BLaER1 treated with 17β-estradiol and CSF1 and Interleukin-3, amounts not matched to agents 10 nM and 100 nM (cell line): Measurements from ENCODE around the gene TUBB8B.
A peak's percentile ranks its signal among the peaks of the same experiment; 100 is the strongest.
"Not testable (repeated sequence)": the region's sequence is repeated elsewhere in the genome, so short reads cannot be mapped to it uniquely, and the experiment has no call there.

Experiments used
- H3K27ac ChIP-seq, 11 experiments: shearing (Covaris generic); formaldehyde crosslinking; 2 replicates each; pipeline ENCODE4 v1.8.1; 2022
- H3K27me3 ChIP-seq, 11 experiments: shearing (Covaris generic); formaldehyde crosslinking; 2 replicates each; pipeline ENCODE4 v1.8.1; 2022
- H3K36me3 ChIP-seq, 11 experiments: shearing (Covaris generic); formaldehyde crosslinking; 2 replicates each; pipeline ENCODE4 v1.8.1; 2022
- H3K4me1 ChIP-seq, 10 experiments: shearing (Covaris generic); formaldehyde crosslinking; 2 replicates each; pipeline ENCODE4 v1.8.1; 2022
- H3K4me2 ChIP-seq, 11 experiments: shearing (Covaris generic); formaldehyde crosslinking; 2 replicates each; pipeline ENCODE4 v1.8.1; 2022
- H3K4me3 ChIP-seq, 10 experiments: shearing (Covaris generic); formaldehyde crosslinking; 2 replicates each; pipeline ENCODE4 v1.8.1; 2022
- H3K9ac ChIP-seq, 11 experiments: shearing (Covaris generic); formaldehyde crosslinking; 2 replicates each; pipeline ENCODE4 v1.8.1; 2022
- H3K9me3 ChIP-seq, 11 experiments: shearing (Covaris generic); formaldehyde crosslinking; replicated peaks in 1 of 11; 2 replicates each; pipeline ENCODE4 v1.8.1; 2022
- H4K20me1 ChIP-seq, 11 experiments: shearing (Covaris generic); formaldehyde crosslinking; 2 replicates each; pipeline ENCODE4 v1.8.1; 2022

Gene TUBB8B

GRCh38 chr18:49176-49665 is at the start of gene TUBB8B:
Gene TUBB8B (minus strand): TSS chr18:49615. CDS start chr18:49557, 58 bp downstream.
- H3K9me3 ChIP-seq, H3K36me3 ChIP-seq, H3K27ac ChIP-seq, H4K20me1 ChIP-seq, H3K27me3 ChIP-seq, H3K4me3 ChIP-seq, H3K9ac ChIP-seq, H3K4me2 ChIP-seq, H3K4me1 ChIP-seq: not testable (repeated sequence)

- not testable (repeated sequence) for H3K4me2 ChIP-seq, H3K4me1 ChIP-seq, H3K36me3 ChIP-seq, H4K20me1 ChIP-seq, H3K27me3 ChIP-seq, H3K4me3 ChIP-seq, H3K9me3 ChIP-seq, H3K27ac ChIP-seq, H3K9ac ChIP-seq
These were observed 48.0 kb upstream of the TUBB8B start for GRCh38 chr18:97252-97914.

- H3K27ac ChIP-seq, H3K9ac ChIP-seq, H3K4me3 ChIP-seq, H3K27me3 ChIP-seq, H3K4me1 ChIP-seq, H4K20me1 ChIP-seq, H3K4me2 ChIP-seq, H3K36me3 ChIP-seq, H3K9me3 ChIP-seq: not testable (repeated sequence)
These were observed 47.3 kb upstream of the TUBB8B start for GRCh38 chr18:96767-97131.

- H3K9ac ChIP-seq, H3K36me3 ChIP-seq, H3K4me1 ChIP-seq, H3K27ac ChIP-seq, H3K4me3 ChIP-seq, H4K20me1 ChIP-seq, H3K27me3 ChIP-seq, H3K9me3 ChIP-seq, H3K4me2 ChIP-seq: not testable (repeated sequence)
These were observed 46.8 kb upstream of the TUBB8B start for GRCh38 chr18:96101-96766.

GRCh38 chr18:95580-95979 is 46.2 kb upstream of the TUBB8B start:
- H3K27ac ChIP-seq, H3K9ac ChIP-seq, H3K9me3 ChIP-seq, H3K4me1 ChIP-seq, H3K4me2 ChIP-seq, H3K27me3 ChIP-seq, H3K4me3 ChIP-seq, H3K36me3 ChIP-seq, H4K20me1 ChIP-seq: not testable (repeated sequence)

- H3K9me3 ChIP-seq = not testable (repeated sequence)
These were observed 44.5 kb upstream of the TUBB8B start for GRCh38 chr18:93897-94408.

GRCh38 chr18:91561-91960 is 42.1 kb upstream of the TUBB8B start:
- H3K4me3 ChIP-seq, H3K9ac ChIP-seq, H4K20me1 ChIP-seq, H3K27ac ChIP-seq, H3K36me3 ChIP-seq, H3K9me3 ChIP-seq, H3K4me2 ChIP-seq, H3K27me3 ChIP-seq: not testable (repeated sequence)
- peaks cover 0 to 15% (median 12%) of the 10 kb centered on the region in 10 experiments; a peak in 11 of 20 replicates for H3K4me1 ChIP-seq

More at GRCh38 chr18:93897-94408, 44.5 kb upstream of the TUBB8B start:
- H3K9ac ChIP-seq, H3K27me3 ChIP-seq, H3K4me1 ChIP-seq, H3K4me2 ChIP-seq, H3K4me3 ChIP-seq, H3K36me3 ChIP-seq, H4K20me1 ChIP-seq, H3K27ac ChIP-seq: not testable (repeated sequence)

DNA sequence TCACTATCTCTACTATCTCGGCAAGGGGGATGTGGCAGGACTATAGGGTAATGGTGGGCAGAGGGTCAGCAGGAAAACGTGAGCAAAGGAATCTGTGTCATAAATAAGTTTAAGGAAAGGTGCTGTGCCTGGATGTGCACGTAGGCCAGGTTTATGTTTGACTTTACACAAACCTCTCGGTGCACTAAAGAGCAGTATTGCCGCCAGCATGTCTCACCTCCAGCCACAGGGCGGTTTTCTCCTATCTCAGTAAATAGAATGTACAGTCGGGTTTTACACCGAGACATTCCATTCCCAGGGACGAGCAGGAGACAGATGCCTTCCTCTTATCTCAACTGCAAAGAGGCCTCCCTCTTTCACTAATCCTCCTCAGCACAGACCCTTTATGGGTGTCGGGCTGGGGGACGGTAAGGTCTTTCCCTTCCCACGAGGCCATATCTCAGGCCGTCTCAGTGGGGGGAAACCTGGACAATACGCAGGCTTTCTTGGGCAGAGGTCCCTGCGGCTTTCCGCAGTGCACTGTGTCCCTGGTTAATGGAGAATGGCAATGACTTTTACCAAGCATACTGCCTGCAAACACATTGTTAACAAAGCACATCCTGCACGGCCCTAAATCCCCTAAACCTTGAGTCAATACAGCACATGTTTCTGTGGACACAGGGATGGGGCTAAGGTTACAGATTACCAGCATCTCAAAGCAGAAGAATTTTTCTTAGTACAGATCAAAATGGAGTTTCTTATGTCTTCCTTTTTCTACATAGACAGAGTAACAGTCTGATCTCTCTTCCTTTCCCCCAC is 41.2 kb upstream of the TUBB8B start:
- not testable (repeated sequence) for H3K9me3 ChIP-seq, H3K36me3 ChIP-seq, H3K4me3 ChIP-seq, H4K20me1 ChIP-seq, H3K9ac ChIP-seq, H3K27ac ChIP-seq, H3K27me3 ChIP-seq, H3K4me2 ChIP-seq
- H3K4me1 ChIP-seq = peaks cover 0 to 15% (median 12%) of the 10 kb centered on the region in 10 experiments; a peak in 11 of 20 replicates

- H3K4me2 ChIP-seq = peak overlapping the region in 6 of 11 experiments; percentile 20 to 66 (median 52); a peak in 11 of 22 replicates
- H3K9ac ChIP-seq, H3K9me3 ChIP-seq, H3K4me3 ChIP-seq, H3K27me3 ChIP-seq, H4K20me1 ChIP-seq, H3K36me3 ChIP-seq: not testable (repeated sequence)
- peak overlapping the region in 1 of 11 experiments; percentile 35; a peak in 1 of 22 replicates for H3K27ac ChIP-seq
- peaks cover 0 to 15% (median 12%) of the 10 kb centered on the region in 10 experiments; a peak in 11 of 20 replicates for H3K4me1 ChIP-seq
These were observed 39.7 kb upstream of the TUBB8B start for GRCh38 chr18:89124-89523.

DNA sequence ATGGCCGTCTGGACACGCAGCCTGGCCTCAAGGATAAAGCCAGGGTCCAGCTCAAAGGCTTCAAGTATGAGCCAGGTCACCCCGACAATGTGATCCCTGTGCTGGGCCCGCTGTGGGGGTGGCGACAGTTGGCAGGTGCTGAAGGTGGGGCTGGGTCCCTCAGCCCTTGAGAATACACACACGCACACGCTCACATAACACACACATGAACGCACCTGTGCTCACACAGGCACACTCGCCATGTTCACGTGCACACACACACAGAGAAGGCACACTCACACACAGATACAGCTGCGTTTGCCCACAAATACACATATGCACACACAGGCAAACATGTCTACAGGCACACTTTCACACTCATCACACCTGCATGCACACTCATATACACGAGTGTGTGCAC is 35.4 kb upstream of the TUBB8B start:
- H3K4me1 ChIP-seq = peaks cover 0 to 19% (median 12%) of the 10 kb centered on the region in 10 experiments; a peak in 11 of 20 replicates
- not testable (repeated sequence) for H3K9me3 ChIP-seq, H4K20me1 ChIP-seq, H3K9ac ChIP-seq, H3K4me3 ChIP-seq, H3K4me2 ChIP-seq, H3K27me3 ChIP-seq, H3K36me3 ChIP-seq, H3K27ac ChIP-seq

GRCh38 chr18:82626-83209 is 33.3 kb upstream of the TUBB8B start:
- not testable (repeated sequence) for H4K20me1 ChIP-seq, H3K9me3 ChIP-seq, H3K36me3 ChIP-seq, H3K4me3 ChIP-seq, H3K4me1 ChIP-seq, H3K27me3 ChIP-seq, H3K27ac ChIP-seq, H3K4me2 ChIP-seq, H3K9ac ChIP-seq

- peak overlapping the region in 2 of 11 experiments; percentile 5 to 26; a peak in 2 of 22 replicates for H3K4me2 ChIP-seq
- H3K27me3 ChIP-seq, H3K4me3 ChIP-seq, H4K20me1 ChIP-seq, H3K27ac ChIP-seq, H3K4me1 ChIP-seq, H3K9me3 ChIP-seq, H3K36me3 ChIP-seq, H3K9ac ChIP-seq: not testable (repeated sequence)
These were observed 31.5 kb upstream of the TUBB8B start for GRCh38 chr18:80881-81280.

- H3K9ac ChIP-seq, H3K36me3 ChIP-seq: not testable (repeated sequence)
These were observed 30.8 kb upstream of the TUBB8B start for GRCh38 chr18:80202-80601.

More at GRCh38 chr18:80202-80601, 30.8 kb upstream of the TUBB8B start:
- H3K4me3 ChIP-seq, H3K4me1 ChIP-seq, H3K27me3 ChIP-seq, H4K20me1 ChIP-seq, H3K4me2 ChIP-seq, H3K9me3 ChIP-seq, H3K27ac ChIP-seq: not testable (repeated sequence)
